HepG2 (cell line): ENCODE measurements around the gene SNX24. TPM values are rescaled to one million over a fixed set of nuclear protein-coding genes. Genes with fewer than 3 reads are reported as not detected.

Experiments
- ATAC-seq: fragments of 200-7000 bp; cut with Tn5 transposase; 3 replicates; pipeline ENCODE4 v1.9.1; 2020; ENCODE audit warnings: mild to moderate bottlenecking, moderate library complexity
- BruUV-seq: library from RNA; stranded (reverse); fragments of 400-500 nt; replicated peaks from 2 replicates; lab custom pipeline; 2021; lab: Mats Ljungman, UMichigan
- CTCF ChIA-PET: fragments of 300-600 bp; formaldehyde crosslinking; extraction: SDS; loops from one replicate; lab custom pipeline; 2021; ENCODE audit warnings: low total read pairs, inconsistent platforms, low intra/inter-chr PET ratio; lab: Yijun Ruan, JAX
- POLR2A ChIA-PET: fragments of 350-600 bp; sonication (Branson Sonifier 250); formaldehyde crosslinking; loops from one replicate; lab custom pipeline; 2020; ENCODE audit warnings: antibody characterized with exemption, inconsistent platforms; lab: Yijun Ruan, JAX
- DNase-seq: peaks from one replicate; pipeline ENCODE4 v3.0.0-alpha.2; 2015; ENCODE audit warnings: low spot score
- FAIRE-seq: peaks from 3 replicates; lab custom pipeline; 2011; peaks lifted over from hg19 to GRCh38; lab: Jason Lieb, UNC
- H2AFZ ChIP-seq: one replicate; pipeline ENCODE4 v1.6.1; 2011; ENCODE audit warnings: low read length, inconsistent platforms
- H3K27ac ChIP-seq: fragments of 300-600 bp; 3 replicates; pipeline ENCODE4 v1.8.0; 2011; ENCODE audit warnings: mixed run types, mild to moderate bottlenecking, mixed read lengths, low read length, inconsistent platforms; ENCODE audit not compliant: insufficient read depth; ENCODE audit errors: extremely low read length
- H3K27me3 ChIP-seq, 2 experiments: fragments of 200-600 bp in 1 of 2; 2 replicates in 1 of 2; 3 replicates in 1 of 2; pipeline versions ENCODE4 v1.6.0 to v1.8.0; 2011; ENCODE audit warnings: low read length in 2 of 2, mild to moderate bottlenecking in 2 of 2, moderate library complexity in 2 of 2, inconsistent platforms in 1 of 2; ENCODE audit not compliant: insufficient read depth in 2 of 2, control insufficient read depth in 1 of 2
- H3K36me3 ChIP-seq, 2 experiments: fragments of 200-600 bp in 1 of 2; replicated peaks in 1 of 2; 2 replicates in 1 of 2; 3 replicates in 1 of 2; pipeline versions ENCODE4 v1.5.1 to v1.8.0; 2011; ENCODE audit warnings: low read length in 2 of 2, inconsistent platforms in 1 of 2; ENCODE audit not compliant: insufficient read depth in 2 of 2, control insufficient read depth in 1 of 2
- H3K4me1 ChIP-seq: 2 replicates; pipeline ENCODE4 v1.5.1; 2012; ENCODE audit warnings: low read length, inconsistent platforms; ENCODE audit not compliant: insufficient read depth
- H3K4me2 ChIP-seq: 2 replicates; pipeline ENCODE4 v1.6.0; 2011; ENCODE audit warnings: low read depth, low read length, inconsistent platforms
- H3K4me3 ChIP-seq, 3 experiments: fragments of 200-600 bp in 1 of 3; sonication (generic), shearing (Covaris generic) in 1 of 3; replicated peaks in 1 of 3; 2 replicates each; pipeline ENCODE4 v1.5.1; 2011 to 2016; ENCODE audit warnings: low read length in 3 of 3, inconsistent platforms in 2 of 3, low read depth in 2 of 3, mild to moderate bottlenecking in 2 of 3, control low read depth in 1 of 3, mixed read lengths in 1 of 3; ENCODE audit not compliant: insufficient read depth in 1 of 3
- H3K79me2 ChIP-seq: one replicate; pipeline ENCODE4 v1.6.1; 2011; ENCODE audit warnings: low read length, inconsistent platforms; ENCODE audit not compliant: insufficient read depth
- H3K9ac ChIP-seq: 2 replicates; pipeline ENCODE4 v1.6.0; 2011; ENCODE audit warnings: mild to moderate bottlenecking, low read depth, low read length, inconsistent platforms; ENCODE audit not compliant: insufficient read depth
- H3K9me3 ChIP-seq: 2 replicates; pipeline ENCODE4 v1.5.1; 2012; ENCODE audit warnings: mild to moderate bottlenecking, low read length
- H4K20me1 ChIP-seq: 2 replicates; pipeline ENCODE4 v1.6.0; 2011; ENCODE audit warnings: inconsistent platforms, mild to moderate bottlenecking, low read length, moderate library complexity; ENCODE audit not compliant: insufficient read depth
- FOXK2 ChIP-seq: fragments of 450-650 bp; IDR thresholded peaks from 2 replicates; pipeline ENCODE4 v1.6.1; 2016
- GRHL1 ChIP-seq: sonication (generic); formaldehyde crosslinking; conservative IDR thresholded peaks from 2 replicates; pipeline ENCODE4 v1.8.0; 2022; ENCODE audit warnings: missing genetic modification reagents
- NFRKB ChIP-seq: fragments of 450-650 bp; IDR thresholded peaks from 2 replicates; pipeline ENCODE4 v1.6.1; 2017
- RAD51 ChIP-seq: fragments of 450-650 bp; IDR thresholded peaks from 2 replicates; pipeline ENCODE4 v1.6.1; 2016; ENCODE audit warnings: borderline replicate concordance
- SETDB1 ChIP-seq: sonication (generic); formaldehyde crosslinking; IDR thresholded peaks from 2 replicates; pipeline ENCODE4 v1.5.1; 2020; ENCODE audit warnings: missing genetic modification reagents, mild to moderate bottlenecking, borderline replicate concordance
- SP5 ChIP-seq: IDR thresholded peaks from 2 replicates; pipeline ENCODE4 v1.6.1; 2016; ENCODE audit warnings: low read depth, borderline replicate concordance
- ZBTB44 ChIP-seq: sonication (generic); formaldehyde crosslinking; IDR thresholded peaks from 2 replicates; pipeline ENCODE4 v1.4.0; 2020; ENCODE audit warnings: missing genetic modification reagents
- ZNF10 ChIP-seq: sonication (generic); formaldehyde crosslinking; IDR thresholded peaks from 2 replicates; pipeline ENCODE4 v1.4.0; 2020; ENCODE audit warnings: mild to moderate bottlenecking, low read depth, missing genetic modification reagents, borderline replicate concordance
- ZNF256 ChIP-seq: sonication (generic); formaldehyde crosslinking; conservative IDR thresholded peaks from 2 replicates; pipeline ENCODE4 v1.4.0; 2020; ENCODE audit warnings: missing genetic modification reagents
- WGBS: methylation state at CpG from one replicate; pipeline ENCODE4 v1.1.6; 2017; ENCODE audit warnings: low lambda C conversion rate; 5-methylcytosine and 5-hydroxymethylcytosine counted together
- in situ Hi-C: cut with HindIII; loops from 2 replicates; pipeline ENCODE4 v1.10.0; 2017; ENCODE audit warnings: low pct_unique_long_range_greater_than_20kb; ENCODE audit not compliant: extremely low pct_ligation_motif_present
- intact Hi-C: fragments of 100-400 bp; cut with micrococcal nuclease; formaldehyde crosslinking; loops from one replicate; pipeline ENCODE4 v1.10.0; 2022; ENCODE audit not compliant: unreplicated experiment
- polyA plus RNA-seq, 8 experiments: library from polyadenylated mRNA; depleted of rRNA in 3 of 8; stranded (reverse) in 7 of 8; unstranded in 1 of 8; fragments of >200 nt; fragmentation: Illumina TruSeq in 4 of 8; extraction: Trizol in 4 of 8; gene quantifications; 2 replicates each; pipeline versions ENCODE4 v1.2.1 to v1.2.3, GENCODE V29; 2011 to 2016; ENCODE audit warnings: low read depth in 4 of 8, missing spikeins in 1 of 8, mixed read lengths in 1 of 8; ENCODE audit not compliant: insufficient read depth in 1 of 8
- total RNA-seq, 5 experiments: library from RNA; depleted of rRNA; stranded (reverse); fragments of >200 nt; fragmentation: Illumina TruSeq; extraction: Trizol; gene quantifications; 2 replicates each; pipeline ENCODE4 v1.2.3, GENCODE V29; 2016; ENCODE audit warnings: low read depth in 1 of 5

SNX24 gene
- total and polyA plus RNA-seq, 2 of the 13 experiments (the other 11 are each of a cell fraction or from before 2014, with no cell fraction given) = 7.2 to 23.7 TPM

GRCh38 chr5:122951658-122952057 is 106.2 kb downstream of the SNX24 start:
- no TSS peak for BruUV-seq
- intact Hi-C loops = loop anchor here (2.0 kb wide), 1 partner anchor 67 kb away; no protein-coding TSS in a partner anchor
- no peak for FAIRE-seq

More at GRCh38 chr5:122951658-122952057, 106.2 kb downstream of the SNX24 start:
- ChIA-PET POLR2A (no interaction called here), CTCF (no interaction called here)
- Histone ChIP-seq H2AFZ (no peak overlapping the region), H4K20me1 (no peaks in the 10 kb centered on the region), H3K4me2 (no peak overlapping the region), H3K36me3 (peaks cover 2% of the 10 kb centered on the region in 2 experiments; a peak in 2 of 5 replicates), H3K4me1 (no peaks in the 10 kb centered on the region), H3K79me2 (no peaks in the 10 kb centered on the region), H3K9ac (no peak overlapping the region), H3K4me3 (no peak overlapping the region), H3K9me3 (peaks cover 2% of the 10 kb centered on the region; the same call in 1 of the 2 replicates), H3K27me3 (no peaks in the 10 kb centered on the region), H3K27ac (no peak overlapping the region)
- 99% methylated on average over 8 of the region's 8 CpGs for WGBS
- DNase-seq (no peak), ATAC-seq (no peak)
- TF ChIP-seq SETDB1 (CRISPR knock-in tag) (no peak), ZNF10 (CRISPR knock-in tag) (no peak), RAD51 (no peak), FOXK2 (no peak), SP5 (CRISPR knock-in tag) (no peak), GRHL1 (CRISPR knock-in tag) (no peak), ZBTB44 (CRISPR knock-in tag) (no peak), NFRKB (no peak), ZNF256 (CRISPR knock-in tag) (no peak)
- in situ Hi-C loops = no loop called here
